Trophoblast cell (in vitro differentiated cells and primary cell): ENCODE measurements around the gene PTPRM.

Experiments used
- DNase-seq, 2 donors: peaks; one replicate each; pipeline ENCODE4 v3.0.0-alpha.2; 2016
- H2AFZ ChIP-seq: 2 replicates; pipeline ENCODE4 v1.6.1; 2013; ENCODE audit warnings: low read length, moderate library complexity, mild to moderate bottlenecking; ENCODE audit not compliant: insufficient read depth, poor library complexity
- H2AK5ac ChIP-seq: 2 replicates; pipeline ENCODE4 v1.6.1; 2013; ENCODE audit warnings: mild to moderate bottlenecking, low read length
- H2BK120ac ChIP-seq: 2 replicates; pipeline ENCODE4 v1.6.1; 2013; ENCODE audit warnings: low read length, mild to moderate bottlenecking, moderate library complexity; ENCODE audit not compliant: insufficient read depth, poor library complexity
- H2BK12ac ChIP-seq: 2 replicates; pipeline ENCODE4 v1.6.1; 2013; ENCODE audit warnings: mild to moderate bottlenecking, low read length, moderate library complexity
- H2BK5ac ChIP-seq: 2 replicates; pipeline ENCODE4 v1.6.1; 2013; ENCODE audit warnings: low read length, low read depth, moderate library complexity, mild to moderate bottlenecking; ENCODE audit not compliant: poor library complexity
- H3K14ac ChIP-seq: 2 replicates; pipeline ENCODE4 v1.6.1; 2013; ENCODE audit warnings: mild to moderate bottlenecking, low read length
- H3K18ac ChIP-seq: 2 replicates; pipeline ENCODE4 v1.6.1; 2013; ENCODE audit warnings: mild to moderate bottlenecking, low read length
- H3K23ac ChIP-seq: 2 replicates; pipeline ENCODE4 v1.6.1; 2013; ENCODE audit warnings: low read length
- H3K27ac ChIP-seq: 2 replicates; pipeline ENCODE4 v1.5.1; 2013; ENCODE audit warnings: low read depth, mild to moderate bottlenecking, inconsistent platforms, low read length, moderate library complexity
- H3K27me3 ChIP-seq: 2 replicates; pipeline ENCODE4 v1.6.1; 2013; ENCODE audit warnings: inconsistent platforms, mild to moderate bottlenecking, low read length, moderate library complexity; ENCODE audit not compliant: insufficient read depth
- H3K36me3 ChIP-seq, 2 experiments: 1 replicate in 1 of 2; 2 replicates in 1 of 2; pipeline ENCODE4 v1.6.1; 2013; ENCODE audit warnings: low read length in 2 of 2, mild to moderate bottlenecking in 2 of 2, moderate library complexity in 1 of 2; ENCODE audit not compliant: insufficient read depth in 2 of 2, control insufficient read depth in 1 of 2
- H3K4ac ChIP-seq: 2 replicates; pipeline ENCODE4 v1.6.1; 2013; ENCODE audit warnings: low read depth, mild to moderate bottlenecking, low read length, moderate library complexity
- H3K4me1 ChIP-seq, 2 experiments: 1 replicate in 1 of 2; 2 replicates in 1 of 2; pipeline ENCODE4 v1.6.1; 2013; ENCODE audit warnings: low read length in 2 of 2, mild to moderate bottlenecking in 2 of 2, moderate library complexity in 1 of 2; ENCODE audit not compliant: insufficient read depth in 2 of 2, control insufficient read depth in 1 of 2
- H3K4me2 ChIP-seq: 2 replicates; pipeline ENCODE4 v1.6.1; 2013; ENCODE audit warnings: inconsistent platforms, mild to moderate bottlenecking, low read length, moderate library complexity
- H3K4me3 ChIP-seq: 2 replicates; pipeline ENCODE4 v1.5.1; 2013; ENCODE audit warnings: mild to moderate bottlenecking, low read depth, low read length, inconsistent platforms
- H3K79me1 ChIP-seq: one replicate; pipeline ENCODE4 v1.6.1; 2013; ENCODE audit warnings: low read length
- H3K79me2 ChIP-seq: 2 replicates; pipeline ENCODE4 v1.6.1; 2013; ENCODE audit warnings: low read length, mild to moderate bottlenecking; ENCODE audit not compliant: control insufficient read depth, insufficient read depth, poor library complexity
- H3K9ac ChIP-seq: 2 replicates; pipeline ENCODE4 v1.6.1; 2013; ENCODE audit warnings: mild to moderate bottlenecking, low read length
- H3K9me3 ChIP-seq: 2 replicates; pipeline ENCODE4 v1.6.1; 2013; ENCODE audit warnings: low read depth, mild to moderate bottlenecking, control low read depth, inconsistent platforms, low read length; ENCODE audit not compliant: insufficient read depth
- H4K12ac ChIP-seq: 2 replicates; pipeline ENCODE4 v1.6.1; 2013; ENCODE audit warnings: low read depth, mild to moderate bottlenecking, low read length, moderate library complexity
- H4K8ac ChIP-seq: 2 replicates; pipeline ENCODE4 v1.6.1; 2013; ENCODE audit warnings: low read depth, mild to moderate bottlenecking, low read length, moderate library complexity
- H4K91ac ChIP-seq: one replicate; pipeline ENCODE4 v1.6.1; 2013; ENCODE audit warnings: low read depth, mild to moderate bottlenecking, low read length, moderate library complexity
- WGBS: extraction: QIAGEN DNeasy Blood & Tissue Kit; methylation state at CpG from one replicate; pipeline ENCODE4 v1.1.7; 2013; ENCODE audit warnings: missing lambda C conversion rate; ENCODE audit not compliant: insufficient read length, insufficient coverage; ENCODE audit errors: extremely low coverage; 5-methylcytosine and 5-hydroxymethylcytosine counted together

Gene PTPRM

DNA sequence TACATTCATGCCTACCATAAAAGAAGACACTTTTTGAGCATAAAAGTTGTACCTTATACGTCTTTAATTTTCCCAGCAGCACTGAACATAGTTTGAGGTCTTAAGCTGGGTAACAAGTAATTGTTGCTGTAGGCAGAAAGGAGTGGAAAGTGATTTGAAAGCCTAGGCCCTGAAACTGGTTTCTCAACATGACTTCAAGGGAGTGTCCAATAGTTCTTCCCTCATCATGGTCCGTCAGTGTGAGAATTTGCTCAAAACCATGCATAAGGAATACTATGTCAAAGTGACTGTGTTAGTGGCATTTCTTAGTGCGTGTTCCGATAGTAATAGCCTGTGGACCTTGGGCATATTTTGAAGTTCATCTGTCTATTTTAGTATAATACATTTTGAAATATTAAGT lies 463.1 kb downstream of the PTPRM start:
- Histone ChIP-seq H3K18ac (no peak overlapping the region), H4K8ac (no peak overlapping the region), H3K4me3 (no peak overlapping the region), H4K12ac (no peak overlapping the region), H2AK5ac (no peak overlapping the region), H3K14ac (no peak overlapping the region), H3K36me3 (peaks cover 0 to 1% of the 10 kb centered on the region in 2 experiments), H2BK5ac (no peak overlapping the region), H3K4me2 (no peak overlapping the region), H2AFZ (no peak overlapping the region), H3K79me2 (no peaks in the 10 kb centered on the region), H3K23ac (no peak overlapping the region), H3K79me1 (no peaks in the 10 kb centered on the region), H3K4me1 (peaks cover 6 to 12% of the 10 kb centered on the region in 2 experiments), H3K9me3 (no peaks in the 10 kb centered on the region), H3K4ac (no peak overlapping the region), H4K91ac (no peak overlapping the region), H2BK12ac (no peak overlapping the region), H3K9ac (no peak overlapping the region), H3K27ac (no peak overlapping the region), H3K27me3 (no peaks in the 10 kb centered on the region), H2BK120ac (no peak overlapping the region)
- peak; percentile 72 to 88 for DNase-seq
- WGBS, result no CpG with 5 or more reads among the region's 4 CpGs

DNA sequence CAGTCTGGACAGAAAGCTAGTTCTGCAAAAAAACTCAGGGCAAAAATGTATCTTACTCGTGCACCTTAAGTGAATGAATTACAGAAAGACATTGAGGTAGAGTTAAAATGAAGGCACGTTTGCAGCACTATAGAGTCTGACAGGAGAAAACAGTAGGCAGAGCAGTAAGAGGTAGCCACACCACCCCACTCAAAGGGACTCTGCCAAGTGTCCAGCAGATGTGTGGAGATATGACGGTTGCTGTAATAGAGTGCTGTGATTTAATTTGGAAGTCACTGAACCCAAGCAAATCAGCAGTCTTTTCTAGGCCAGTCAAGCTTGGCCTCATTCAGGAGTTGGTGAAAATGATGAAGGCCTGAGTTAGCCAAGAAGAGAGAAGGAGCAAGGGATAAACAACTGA lies 464.4 kb downstream of the PTPRM start:
- Histone ChIP-seq H2AFZ (no peak overlapping the region), H3K4me1 (peaks cover 6 to 12% of the 10 kb centered on the region in 2 experiments), H2BK120ac (no peak overlapping the region), H3K36me3 (peaks cover 0 to 1% of the 10 kb centered on the region in 2 experiments), H3K23ac (no peak overlapping the region), H2BK12ac (no peak overlapping the region), H3K14ac (no peak overlapping the region), H3K4me3 (no peak overlapping the region), H3K4me2 (no peak overlapping the region), H2AK5ac (no peak overlapping the region), H3K9ac (no peak overlapping the region), H3K27me3 (no peaks in the 10 kb centered on the region), H4K91ac (no peak overlapping the region), H3K79me2 (no peaks in the 10 kb centered on the region), H2BK5ac (no peak overlapping the region), H3K27ac (no peak overlapping the region), H3K79me1 (no peaks in the 10 kb centered on the region), H4K8ac (no peak overlapping the region), H4K12ac (no peak overlapping the region), H3K9me3 (no peaks in the 10 kb centered on the region), H3K4ac (no peak overlapping the region), H3K18ac (no peak overlapping the region)
- WGBS, result no CpG with 5 or more reads among the region's 3 CpGs
- DNase-seq, result no peak

DNA sequence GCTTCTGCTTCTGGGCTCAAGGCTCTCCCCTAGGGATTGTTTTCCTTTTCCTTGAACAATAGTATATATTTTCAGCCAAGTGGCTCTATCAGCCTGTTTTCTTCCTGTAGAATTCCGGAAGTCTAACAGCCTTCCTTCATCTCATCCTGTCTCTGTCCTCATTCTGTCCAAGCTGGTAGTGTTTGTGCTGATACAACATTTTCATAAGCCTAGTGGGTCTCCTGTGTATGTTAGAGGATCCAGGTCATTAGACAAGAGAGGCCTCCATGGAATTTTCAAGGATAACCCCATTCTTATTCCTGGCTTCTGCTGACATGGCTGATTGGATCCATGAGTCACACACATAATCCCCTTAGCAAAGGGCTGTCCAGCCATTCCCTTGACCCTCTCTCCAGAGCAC lies 467.6 kb downstream of the PTPRM start:
- H4K12ac ChIP-seq, result no peak overlapping the region
- H3K9me3 ChIP-seq, result no peaks in the 10 kb centered on the region
- H4K8ac ChIP-seq, result no peak overlapping the region
- H3K4me2 ChIP-seq, result no peak overlapping the region
- no peak overlapping the region for H2AFZ ChIP-seq
- H3K79me1 ChIP-seq, result no peaks in the 10 kb centered on the region
- H3K27me3 ChIP-seq, result no peaks in the 10 kb centered on the region
- H3K79me2 ChIP-seq, result no peaks in the 10 kb centered on the region
- DNase-seq, result no peak
- no peak overlapping the region for H3K4me3 ChIP-seq
- no peak overlapping the region for H2AK5ac ChIP-seq
- H3K14ac ChIP-seq, result no peak overlapping the region
- H3K18ac ChIP-seq, result no peak overlapping the region
- H2BK120ac ChIP-seq, result no peak overlapping the region
- H2BK5ac ChIP-seq, result no peak overlapping the region
- H3K27ac ChIP-seq, result no peak overlapping the region
- H3K4me1 ChIP-seq, result peaks cover 0 to 3% of the 10 kb centered on the region in 2 experiments
- no CpG with 5 or more reads among the region's 1 CpG for WGBS
- peaks cover 0 to 1% of the 10 kb centered on the region in 2 experiments for H3K36me3 ChIP-seq
- no peak overlapping the region for H3K23ac ChIP-seq
- no peak overlapping the region for H3K4ac ChIP-seq
- H2BK12ac ChIP-seq, result no peak overlapping the region
- H3K9ac ChIP-seq, result no peak overlapping the region
- H4K91ac ChIP-seq, result no peak overlapping the region

DNA sequence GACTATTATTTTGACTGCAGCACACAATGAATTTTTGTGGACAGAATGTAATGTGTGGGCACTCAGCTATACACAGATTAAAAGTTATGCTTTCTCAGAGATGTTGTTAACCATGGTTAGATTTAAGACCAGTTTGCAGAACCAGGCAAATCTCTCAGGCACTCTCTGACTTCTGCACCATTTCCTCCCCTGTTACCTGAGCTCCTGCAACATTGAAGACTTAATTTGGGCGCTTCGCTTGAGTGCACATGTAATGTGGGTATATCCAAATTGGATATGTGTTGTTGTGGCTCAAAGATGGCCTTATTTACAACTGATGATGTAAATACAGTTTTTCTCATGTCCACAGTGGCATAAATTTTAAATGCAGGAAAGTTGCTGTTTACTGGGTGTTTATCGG lies 469.4 kb downstream of the PTPRM start:
- Histone ChIP-seq H3K36me3 (peaks cover 0 to 1% of the 10 kb centered on the region in 2 experiments), H3K9me3 (no peaks in the 10 kb centered on the region), H4K8ac (no peak overlapping the region), H4K12ac (no peak overlapping the region), H3K4ac (no peak overlapping the region), H3K4me3 (no peak overlapping the region), H3K27me3 (no peaks in the 10 kb centered on the region), H3K23ac (no peak overlapping the region), H2AFZ (no peak overlapping the region), H3K79me1 (no peaks in the 10 kb centered on the region), H4K91ac (no peak overlapping the region), H3K14ac (no peak overlapping the region), H3K4me2 (no peak overlapping the region), H2AK5ac (no peak overlapping the region), H3K27ac (no peak overlapping the region), H2BK120ac (no peak overlapping the region), H3K18ac (no peak overlapping the region), H2BK5ac (no peak overlapping the region), H2BK12ac (no peak overlapping the region), H3K9ac (no peak overlapping the region), H3K79me2 (no peaks in the 10 kb centered on the region), H3K4me1 (no peaks in the 10 kb centered on the region)
- DNase-seq, result no peak
- no CpG with 5 or more reads among the region's 3 CpGs for WGBS
